Activated CD8-positive, alpha-beta memory T cell treated with anti-CD3 and anti-CD28 coated beads for 48 hours (primary cell): ENCODE results near the gene POLN.

Experiments
- DNase-seq, 3 experiments: peaks; one replicate each; pipeline ENCODE4 v3.0.0-alpha.2; 2020; ENCODE audit warnings: low read depth in 2 of 3, low spot score in 2 of 3

The POLN gene

DNA sequence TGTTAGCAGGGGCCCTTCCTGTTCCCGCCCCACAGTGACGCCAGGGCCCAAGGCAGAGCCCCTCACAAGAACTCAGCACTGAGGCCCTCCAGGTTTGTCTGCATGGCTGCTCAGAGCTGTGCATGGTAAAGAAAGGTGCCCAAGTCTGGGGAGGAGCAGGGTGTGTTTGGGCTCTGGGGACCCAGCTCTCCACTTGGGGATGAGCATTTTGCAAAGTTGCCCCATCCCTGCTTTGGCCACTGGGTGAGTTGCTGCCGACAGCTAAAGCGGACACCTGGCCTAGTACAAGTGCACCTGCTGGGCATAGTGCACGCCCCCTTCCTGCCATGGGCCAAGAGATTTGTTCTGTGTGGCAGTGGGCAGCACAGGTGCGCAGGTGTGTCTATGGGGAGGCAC, 22.0 kb upstream of the POLN start:
- DNase-seq: no peak

DNA sequence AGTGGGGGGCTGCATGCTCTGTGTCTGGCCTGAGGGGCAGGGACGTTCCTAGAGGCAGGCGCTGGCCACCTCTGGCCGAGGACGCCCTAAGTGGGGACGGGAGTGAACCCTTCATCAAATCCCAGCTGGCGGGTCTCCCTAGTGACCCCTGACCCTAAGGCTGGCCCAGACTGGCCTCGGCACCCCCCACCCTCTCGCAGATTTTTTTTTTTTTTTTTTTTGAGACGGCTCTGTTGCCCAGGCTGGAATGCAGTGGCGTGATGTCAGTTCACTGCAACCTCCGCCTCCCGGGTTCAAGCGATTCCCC, 21.0 kb upstream of the POLN start:
- no peak for DNase-seq

DNA sequence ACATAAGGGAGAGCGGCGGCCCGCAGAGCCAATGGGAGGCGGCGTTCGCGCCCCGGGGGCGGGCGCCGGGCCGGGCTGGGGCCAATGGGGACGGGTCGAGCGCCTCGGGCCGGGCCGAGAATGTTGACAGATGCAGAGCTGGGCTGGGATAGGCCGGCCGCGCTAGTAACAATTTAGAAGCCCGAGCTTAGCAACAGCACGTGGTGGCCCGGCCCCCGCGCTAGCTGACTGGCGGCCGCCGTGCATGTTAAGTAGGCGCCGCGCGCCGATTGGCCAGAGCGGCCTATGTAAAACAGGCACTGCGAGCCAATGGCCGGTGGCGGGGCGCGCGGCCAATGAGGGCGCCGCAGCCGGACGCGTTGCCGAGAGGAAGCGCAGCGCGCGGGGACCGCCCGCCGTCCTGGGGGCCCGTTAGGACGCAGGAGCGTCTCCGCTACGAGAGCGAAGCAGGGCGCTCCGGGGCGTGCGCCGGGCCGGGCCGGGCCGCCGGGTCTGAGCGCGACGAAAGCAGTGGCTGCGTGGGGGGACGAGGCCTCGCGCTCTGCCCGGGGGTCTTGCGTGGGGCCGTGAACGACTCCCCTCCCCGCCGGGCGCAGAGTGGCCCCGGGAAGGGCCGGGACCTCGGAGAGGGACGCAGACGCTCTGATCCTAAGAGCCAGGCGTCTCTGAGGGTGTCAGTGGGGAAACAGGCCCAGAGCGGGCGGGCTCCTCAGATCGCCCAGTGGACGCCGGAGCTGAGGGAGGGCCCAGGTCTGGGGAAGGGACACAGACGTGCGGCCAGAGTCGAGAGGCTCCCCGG, 20.4 kb upstream of the POLN start:
- DNase-seq: peak; percentile 89 to 95 (median 93)

DNA sequence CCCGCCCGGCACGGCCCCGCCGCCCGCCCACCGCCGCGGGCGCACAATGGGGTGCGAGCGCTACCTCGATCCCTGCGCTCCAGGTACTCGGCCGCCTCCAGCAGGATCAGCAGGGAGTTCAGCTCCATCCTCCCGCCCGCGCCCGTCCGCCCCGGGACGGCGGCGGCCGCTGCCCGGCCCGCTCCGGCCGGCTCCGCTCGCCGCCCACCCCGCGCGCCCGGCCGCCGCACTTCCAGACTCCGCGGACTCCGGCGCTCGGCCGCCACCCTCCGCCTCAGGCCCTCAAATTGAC, 19.9 kb upstream of the POLN start, which contains the start of gene MXD4:
Gene MXD4 (minus strand): TSS at position 257 of the 292 bp plus-strand sequence. CDS start 129 bp downstream, at position 128.
- no peak for DNase-seq

DNA sequence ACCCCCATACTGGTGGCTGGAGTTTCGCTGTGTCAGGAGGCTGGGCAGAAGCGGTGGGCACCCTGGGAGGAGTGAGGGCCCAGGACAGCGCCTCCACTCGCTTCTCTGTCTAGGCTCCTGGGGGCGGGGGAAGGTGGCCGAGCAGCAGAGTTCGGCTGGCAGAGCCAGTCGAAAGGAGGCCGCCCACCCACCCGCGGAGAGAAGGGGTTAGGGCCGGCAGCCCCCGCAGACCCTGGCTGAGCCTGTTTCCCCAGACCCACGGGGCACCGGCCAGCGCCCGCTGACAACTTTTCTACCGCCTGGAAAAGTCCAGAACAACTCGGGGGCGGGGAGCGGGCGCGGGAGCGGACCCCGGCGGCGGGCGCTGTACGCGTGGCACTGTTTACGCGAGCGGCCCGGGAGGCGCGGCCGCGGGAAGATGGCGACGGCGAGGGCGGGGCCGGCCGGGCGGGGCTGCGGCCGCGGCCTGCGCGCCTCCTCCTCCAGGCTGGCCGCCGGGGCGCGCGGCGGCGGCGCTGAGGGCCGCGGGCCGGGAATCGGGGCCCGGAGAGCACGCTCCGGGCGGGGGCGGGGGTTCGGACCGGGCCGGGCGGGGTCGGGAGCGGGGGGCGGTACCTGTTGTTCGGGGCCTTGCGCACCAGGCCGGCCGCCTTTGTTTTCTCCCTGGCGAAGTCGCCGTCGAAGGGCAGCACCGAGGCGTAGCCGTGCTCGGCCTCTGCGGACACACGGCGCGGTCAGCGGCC, 19.4 kb upstream of the POLN start:
- peak; percentile 18 to 35 (median 23) for DNase-seq

DNA sequence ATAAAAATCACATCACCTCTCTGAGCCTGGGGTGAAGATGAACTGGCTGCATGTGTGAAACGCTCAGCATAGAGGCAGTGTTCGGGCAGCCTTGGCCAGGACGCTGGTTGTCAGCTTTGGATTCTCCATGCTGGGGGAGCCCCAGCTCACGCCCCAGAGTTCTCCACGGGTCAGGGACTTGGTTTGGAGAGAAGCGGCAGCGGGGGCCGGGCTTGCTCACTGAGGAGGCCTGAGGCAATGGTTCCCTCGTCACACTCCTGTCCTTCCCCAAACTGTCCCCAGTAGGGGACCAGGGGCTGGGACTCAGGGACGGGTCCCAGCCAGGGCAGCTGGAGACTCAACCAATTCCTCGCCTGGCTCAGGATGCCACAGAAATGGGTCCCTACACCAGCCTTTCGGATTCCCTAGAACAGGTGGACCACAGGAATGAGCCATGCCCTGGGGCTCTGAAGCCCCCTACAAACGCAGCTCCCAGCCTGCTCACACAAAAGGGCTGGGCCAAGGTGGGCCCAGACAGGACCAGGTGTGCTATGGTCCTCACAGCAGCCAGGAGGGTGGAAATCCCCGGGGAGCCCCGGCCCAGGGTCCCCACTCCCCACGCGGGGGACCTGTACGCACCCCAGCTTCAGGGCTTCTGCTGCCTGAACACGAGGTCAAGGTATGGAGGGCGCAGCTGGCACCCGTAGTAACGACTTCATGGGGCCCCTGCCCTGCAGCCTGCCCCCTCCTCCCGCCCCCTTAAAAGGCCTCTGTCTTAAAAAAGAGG, 18.6 kb upstream of the POLN start:
- no peak for DNase-seq

DNA sequence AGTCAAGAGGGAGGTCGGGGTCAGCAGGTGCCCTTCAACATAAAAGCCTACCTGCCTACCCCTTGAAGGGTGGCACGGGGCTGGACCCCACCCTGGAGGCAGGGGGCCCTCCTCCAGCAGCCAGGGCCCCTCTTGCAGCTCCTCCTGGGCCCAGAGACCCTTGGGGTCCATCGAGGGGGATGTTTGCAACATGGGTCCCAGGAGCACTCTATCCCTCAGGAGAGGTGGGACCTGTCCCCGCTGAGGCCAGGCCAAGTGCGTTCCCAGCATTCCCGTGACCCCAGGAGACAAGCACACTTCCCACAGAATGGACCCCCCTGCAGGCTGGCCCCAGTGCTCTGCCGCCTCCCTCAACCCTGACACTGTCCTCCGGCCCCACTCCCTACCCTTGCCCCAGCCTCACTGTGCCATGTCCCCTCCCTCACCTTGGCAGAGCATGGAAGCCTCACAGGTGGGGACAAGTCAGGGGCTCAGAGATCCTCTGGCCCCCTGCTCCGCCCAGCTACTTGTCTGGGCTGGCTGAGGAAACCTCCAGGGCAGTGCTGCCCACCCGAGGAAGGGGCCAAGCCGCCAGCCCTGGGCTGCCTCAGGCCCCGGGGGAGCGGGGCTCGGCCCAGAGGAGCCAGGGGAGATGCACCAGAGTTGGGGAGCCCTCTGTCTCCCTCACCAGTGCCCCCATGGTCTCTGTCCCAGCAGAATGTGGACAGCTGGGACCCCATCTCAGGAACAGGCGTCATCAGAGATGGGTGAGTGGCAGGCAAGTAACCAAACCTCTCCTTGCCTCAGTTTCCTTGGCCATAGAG, 17.8 kb upstream of the POLN start:
- DNase-seq: no peak

DNA sequence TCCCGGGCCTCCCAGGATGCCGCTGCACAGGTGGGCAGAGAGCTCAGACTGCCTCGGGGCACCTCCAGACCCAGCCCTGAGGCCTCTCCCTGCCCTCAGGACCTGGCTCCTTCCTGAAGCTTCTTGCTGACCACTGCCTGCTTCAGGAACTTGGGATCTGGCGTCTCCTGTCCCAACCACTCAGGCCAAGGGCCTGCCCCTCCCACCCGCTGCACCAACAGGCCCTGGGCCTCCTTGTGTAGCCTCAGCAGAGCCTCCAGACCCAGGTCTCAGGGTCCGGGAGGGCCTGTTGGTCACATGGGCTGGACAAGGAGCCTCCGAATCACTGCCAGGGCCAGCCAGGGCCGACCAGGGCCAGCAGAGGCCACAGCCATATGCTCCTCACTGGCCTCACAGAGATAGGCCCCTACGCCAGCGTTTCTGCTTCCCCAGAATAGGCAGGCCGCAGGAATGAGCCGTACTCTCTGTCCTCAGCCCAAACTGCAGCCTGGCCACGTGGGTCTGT, 17.2 kb upstream of the POLN start:
- DNase-seq: no peak

DNA sequence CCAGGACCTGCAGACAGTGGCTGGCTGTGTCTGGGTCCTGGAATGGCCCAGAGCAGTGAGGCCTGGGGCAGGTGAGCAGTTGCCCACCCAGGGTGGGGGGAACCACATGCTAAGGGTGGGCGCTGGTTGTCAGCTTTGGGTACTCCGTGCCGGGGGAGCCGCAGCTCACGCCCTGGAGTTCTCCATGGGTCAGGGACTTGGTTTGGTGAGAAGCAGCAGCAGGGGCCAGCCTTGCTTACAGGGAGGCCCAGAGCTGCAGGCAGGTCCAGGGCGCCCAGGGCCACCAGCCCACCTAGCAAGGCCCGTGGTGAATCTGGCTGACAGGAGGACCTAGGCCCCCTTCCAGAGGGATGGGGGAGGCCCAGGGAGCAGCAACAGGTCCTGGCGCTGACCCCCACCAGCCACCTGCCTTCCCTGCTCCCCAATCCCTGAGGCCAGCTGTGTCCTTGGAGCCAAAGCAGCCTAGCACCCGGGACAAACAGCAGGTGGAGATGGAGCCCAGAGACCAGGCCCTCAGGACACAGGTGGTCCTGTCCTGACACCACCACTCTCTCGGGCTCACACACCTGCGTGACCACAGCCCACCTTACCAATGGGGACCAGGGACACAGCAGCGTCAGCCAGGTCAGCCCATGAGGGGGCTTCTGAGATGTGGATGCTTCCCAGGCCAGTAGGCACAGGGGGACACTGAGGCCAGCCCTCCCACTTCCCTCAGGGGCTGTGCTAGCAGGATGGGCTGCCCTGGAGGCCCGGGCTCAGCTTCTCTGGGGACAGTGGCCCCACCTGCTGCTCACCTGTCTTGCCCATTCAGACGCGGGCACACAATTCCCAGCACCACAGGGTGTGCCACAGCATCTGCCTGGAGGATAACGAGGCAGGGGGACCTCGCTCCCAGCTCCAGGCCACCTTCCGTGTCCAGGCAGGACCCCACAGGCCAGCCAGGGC, 16.4 kb upstream of the POLN start:
- DNase-seq: no peak

DNA sequence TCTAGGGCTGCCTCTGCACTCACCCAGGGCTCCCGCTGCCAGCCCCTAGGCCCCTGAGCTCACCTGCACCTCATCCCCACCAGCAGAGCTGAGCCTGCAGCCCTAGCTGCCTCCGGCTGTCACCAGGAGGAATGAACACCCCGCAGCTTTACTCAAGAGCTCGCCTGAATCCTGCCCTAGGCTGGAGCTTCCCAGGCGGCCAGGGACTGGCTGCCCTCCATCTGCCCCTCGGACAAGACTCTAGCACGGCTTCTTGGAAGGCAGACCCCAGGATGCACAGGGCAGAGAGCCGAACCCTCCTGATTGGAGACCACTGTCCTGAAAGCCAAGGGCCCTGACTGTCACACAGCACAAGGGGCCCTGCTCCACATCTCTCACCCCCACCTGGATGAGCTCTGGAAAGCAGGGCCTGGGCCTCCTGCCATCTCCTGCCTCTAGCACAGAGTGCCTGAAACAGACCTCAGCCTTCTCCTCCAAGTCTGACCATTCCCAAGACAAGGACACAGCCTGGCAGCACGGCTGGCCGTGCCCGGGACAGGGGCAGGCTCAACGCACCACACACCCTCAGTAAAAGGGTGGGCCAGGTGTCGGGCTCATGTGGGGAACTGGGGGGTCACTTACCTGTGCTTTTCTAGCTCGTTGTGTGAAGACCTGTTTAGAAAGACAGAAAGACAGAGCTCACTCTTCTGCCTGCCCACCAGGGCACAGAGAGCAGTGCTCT, 15.6 kb upstream of the POLN start:
- DNase-seq: no peak

DNA sequence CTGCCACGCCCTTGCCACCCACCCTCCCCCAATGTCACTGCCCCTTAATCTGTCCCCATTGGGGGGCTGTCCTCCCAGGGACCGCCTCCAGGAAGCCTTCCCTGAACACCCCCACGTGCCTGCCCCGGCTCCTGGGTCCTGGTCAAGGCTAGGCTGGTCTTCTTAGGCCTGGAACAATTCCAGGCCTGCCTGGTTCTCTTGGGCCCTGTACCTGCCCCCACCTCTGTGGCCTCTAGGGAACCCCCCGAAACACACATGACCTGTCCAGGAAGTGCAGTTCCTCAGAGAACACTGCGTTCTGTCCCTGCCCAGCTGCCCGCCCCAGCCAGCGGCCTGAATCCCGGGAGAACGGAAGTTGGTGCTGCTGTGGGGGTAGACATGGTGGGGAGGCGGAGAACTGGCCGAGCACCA, 14.9 kb upstream of the POLN start:
- DNase-seq: no peak

DNA sequence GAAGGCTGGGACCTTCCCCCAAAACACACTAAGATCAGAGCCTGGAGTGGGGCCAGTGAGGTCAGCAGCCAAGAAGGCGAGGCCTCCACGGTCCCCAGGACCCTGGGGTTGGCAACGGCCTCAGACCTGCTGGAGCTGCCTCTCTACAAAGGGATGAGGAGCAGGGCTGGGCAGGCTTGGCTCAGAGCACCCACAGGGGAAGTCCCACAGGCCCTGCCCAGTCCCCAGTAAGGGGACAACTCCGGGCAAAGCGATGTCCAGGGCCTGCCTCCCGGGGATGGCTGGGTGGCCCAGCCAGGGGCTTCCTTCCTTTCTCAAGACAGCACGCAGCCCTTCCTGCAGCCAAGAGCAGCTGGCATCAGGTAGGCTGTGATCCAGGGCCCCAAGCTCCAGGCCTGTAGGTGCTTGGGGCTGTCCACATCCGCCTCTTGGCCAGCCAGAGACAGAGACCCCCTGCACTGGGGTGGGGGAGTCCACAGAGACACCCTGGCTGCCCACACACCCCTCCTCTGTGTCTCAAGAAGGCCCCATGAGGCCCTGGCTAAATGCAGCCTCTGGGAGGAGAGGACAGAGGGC, 14.3 kb upstream of the POLN start:
- no peak for DNase-seq

DNA sequence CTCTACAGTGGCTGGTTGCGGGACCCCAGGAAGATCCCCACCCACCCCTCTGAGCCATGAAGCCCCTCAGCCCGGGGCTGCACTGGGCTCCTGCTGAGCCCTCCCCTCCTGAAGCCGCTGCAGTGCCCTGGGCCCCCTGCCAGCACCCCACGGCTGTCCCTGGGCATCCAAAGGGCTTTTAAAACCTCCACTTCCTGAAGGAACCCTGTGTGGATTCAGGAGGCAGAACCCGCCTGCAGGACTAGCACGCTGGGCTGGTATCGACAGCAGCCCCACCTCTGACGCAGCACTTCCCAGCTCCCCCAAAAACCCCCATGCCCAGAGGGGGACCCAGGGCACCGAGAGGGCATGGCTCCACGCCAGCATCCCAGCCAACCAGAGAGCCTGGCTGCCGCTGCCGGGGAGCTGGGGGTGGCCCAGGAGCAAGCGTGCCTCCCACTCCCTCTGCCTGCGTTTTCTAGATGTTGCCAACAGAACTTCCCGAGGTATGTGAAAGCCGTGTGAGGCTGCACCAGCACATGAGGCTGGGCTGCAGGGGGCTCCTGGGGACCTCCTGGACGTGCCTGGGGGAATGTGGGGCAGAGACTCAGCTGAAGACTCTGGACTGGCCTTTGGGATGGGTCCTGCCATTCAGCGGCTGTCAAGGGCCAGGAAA, 13.7 kb upstream of the POLN start:
- no peak for DNase-seq

DNA sequence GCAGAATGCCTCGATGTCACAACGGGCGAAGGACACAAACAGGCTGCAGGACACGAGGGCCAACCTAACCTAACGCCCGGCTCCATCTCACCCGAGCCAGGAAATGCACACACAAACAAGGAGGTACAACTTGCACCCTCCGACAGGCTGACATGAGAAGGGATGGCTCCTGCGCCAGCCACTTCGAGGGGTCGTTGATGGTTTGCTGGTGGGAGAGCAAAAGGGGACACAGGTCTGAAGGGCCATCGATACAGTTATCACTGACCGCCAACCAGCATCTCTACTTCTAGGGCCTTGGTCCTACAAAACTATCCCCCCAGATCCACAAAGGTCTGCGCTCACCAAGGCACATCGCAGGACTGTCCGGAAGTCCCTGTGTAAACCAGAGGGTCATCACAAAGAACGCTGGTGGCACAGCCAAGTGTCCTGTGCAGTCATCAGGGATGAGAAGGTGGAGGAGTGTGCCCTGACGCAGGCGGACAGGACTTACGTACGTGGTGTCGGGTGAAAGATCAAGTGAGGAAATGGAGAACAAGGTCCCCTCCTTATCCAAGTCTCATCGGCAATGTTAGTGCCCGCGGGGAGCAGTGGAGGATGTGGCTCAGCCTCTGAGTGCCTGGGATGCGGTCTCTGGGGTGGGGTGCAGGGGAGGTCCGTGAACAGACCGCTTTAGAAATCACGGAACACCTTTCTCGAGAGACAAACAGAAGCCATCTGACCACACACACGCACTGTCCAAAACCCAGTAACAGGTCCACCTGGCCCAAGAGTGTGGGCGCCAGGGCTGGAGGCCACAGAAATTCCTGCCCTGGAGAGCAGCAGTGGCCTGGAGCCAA, 13.0 kb upstream of the POLN start:
- no peak for DNase-seq

DNA sequence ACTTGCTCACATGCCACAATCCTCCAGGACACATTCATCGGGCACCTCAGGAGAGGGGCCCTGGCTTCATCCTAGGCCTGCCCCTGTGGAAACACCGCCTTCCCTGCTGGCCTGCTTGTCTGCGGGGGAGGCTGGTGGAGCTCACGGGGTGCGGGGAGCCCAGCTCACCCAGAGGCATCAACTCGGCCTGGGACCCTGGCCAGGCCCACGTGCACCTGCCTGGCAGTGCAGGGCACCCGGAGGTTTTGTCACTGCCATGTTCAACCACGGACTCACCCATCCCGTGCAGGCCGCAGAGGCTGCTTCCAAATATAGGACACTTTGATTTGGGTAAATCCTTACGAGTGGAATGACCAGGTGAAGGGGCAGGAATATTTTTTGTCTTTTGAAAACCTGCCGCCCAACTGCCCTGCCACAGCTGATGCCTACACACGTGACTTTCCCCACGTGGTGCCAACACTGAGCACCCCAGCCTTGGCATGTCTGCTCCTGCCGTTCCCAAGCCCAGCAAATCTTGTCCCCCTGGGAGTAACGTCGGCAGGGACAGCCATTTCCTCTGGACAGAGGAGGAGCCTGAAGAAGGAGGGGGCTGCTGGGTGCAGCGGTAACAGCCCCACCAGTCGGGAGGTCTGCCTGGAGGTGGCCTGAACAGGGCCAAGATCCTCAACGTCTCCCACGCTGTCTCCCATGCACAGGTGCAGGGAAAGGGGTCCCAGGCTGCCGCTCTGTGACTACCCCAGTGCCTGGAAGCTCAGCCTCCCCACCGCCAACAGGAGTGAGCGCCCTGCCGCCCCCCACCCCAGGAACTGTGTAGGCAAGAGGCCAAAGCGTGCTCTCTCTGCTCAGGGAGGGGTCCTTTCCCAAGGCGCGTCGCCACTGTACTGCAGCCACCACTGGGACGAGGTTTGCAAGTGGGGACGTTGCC, 11.5 kb upstream of the POLN start:
- no peak for DNase-seq

DNA sequence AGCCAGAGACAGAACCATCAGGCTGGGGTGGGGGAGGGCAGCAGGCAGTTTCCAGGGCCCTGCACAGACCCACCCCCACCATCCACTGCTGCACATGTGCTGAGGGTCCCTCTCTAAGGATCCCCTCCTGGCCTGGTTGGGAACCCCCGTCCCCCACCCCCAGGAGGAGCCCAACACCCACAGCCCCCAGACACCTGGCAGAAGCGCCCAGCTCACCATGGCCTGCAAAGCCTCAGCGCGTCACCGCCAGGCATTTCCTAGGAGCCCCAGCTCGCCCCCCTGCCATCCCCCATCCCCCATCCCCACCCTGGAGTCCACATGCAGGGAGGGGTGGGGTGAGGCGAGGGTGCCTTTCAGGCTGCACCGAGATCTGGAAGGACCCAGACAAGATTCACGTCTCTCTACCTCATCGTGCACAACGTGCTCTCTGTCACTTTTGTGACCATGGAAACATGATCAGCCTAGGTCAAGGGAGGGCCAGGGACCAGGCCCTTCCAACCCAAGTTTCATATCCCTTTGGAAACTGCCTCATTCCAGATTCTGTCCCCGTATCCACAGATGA, 10.7 kb upstream of the POLN start:
- no peak for DNase-seq
